ENCODE results near the gene EIF3L. TPM values are rescaled to one million over a fixed set of nuclear protein-coding genes. Genes with fewer than 3 reads are reported as not detected.

Gene EIF3L
- polyA plus RNA-seq, 3 donors, result 915 to 1,103 (median 1,045) TPM

DNA sequence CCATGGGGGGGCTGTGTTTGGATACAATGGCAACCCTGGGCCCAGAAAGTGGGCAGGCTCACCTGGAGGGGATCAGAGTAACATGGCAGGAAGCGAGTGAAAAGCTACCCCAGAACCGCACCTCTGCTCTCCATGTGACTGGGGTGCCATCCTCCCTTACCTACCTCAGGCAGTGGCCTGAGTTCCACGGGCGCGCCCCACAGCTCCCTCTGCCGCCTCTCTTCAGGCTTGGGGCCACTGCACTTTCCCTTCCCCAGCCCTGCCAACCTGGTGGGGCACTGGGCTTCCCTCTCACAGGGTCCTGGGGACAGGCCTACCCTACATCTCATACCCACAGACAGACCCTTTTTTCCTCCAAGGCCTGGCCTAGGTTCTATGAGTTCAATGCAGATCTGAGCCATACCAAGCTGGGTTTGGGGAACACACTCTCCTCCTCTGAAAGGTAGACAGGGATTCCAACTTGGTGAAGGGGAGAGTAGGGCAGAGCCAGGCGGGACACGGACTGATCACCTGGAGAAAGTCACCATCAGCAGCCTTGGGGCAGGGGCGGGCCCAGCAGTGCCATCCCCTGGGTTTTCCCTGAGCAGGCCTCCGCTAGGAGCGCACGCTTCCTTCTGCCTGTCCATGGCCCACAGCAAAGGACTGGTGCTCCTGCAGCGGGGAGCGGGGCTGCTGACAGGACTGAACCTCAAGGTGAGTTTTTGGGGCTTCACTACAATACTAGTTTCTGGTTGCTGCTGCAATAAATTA is 19.0 kb upstream of the EIF3L start:
- no peak for DNase-seq (ENCODE audit: extremely low read depth in 1 of 11, low read depth in 9 of 11, low spot score in 4 of 11)

DNA sequence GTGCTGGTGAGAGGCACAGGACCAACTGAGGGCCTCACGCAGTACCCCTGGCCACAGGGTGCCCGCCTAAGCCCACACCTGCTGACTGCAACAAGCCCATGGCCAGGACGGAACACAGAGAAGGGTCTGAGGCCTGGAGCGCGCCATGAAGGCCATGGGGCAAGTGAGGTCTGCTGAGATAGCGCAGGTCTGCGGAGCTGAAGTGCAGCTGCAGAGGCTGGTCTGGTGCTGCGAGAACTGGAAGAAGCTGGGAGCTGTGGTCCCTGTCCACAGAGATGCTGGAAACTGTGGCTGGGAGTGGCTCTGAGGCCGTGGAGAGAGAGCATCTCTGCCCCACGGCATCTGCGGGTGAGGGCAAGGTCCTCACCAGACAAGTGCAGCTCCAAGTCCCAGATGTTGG is 17.7 kb upstream of the EIF3L start:
- no peak for DNase-seq (ENCODE audit: extremely low read depth in 1 of 11, low read depth in 9 of 11, low spot score in 4 of 11)

DNA sequence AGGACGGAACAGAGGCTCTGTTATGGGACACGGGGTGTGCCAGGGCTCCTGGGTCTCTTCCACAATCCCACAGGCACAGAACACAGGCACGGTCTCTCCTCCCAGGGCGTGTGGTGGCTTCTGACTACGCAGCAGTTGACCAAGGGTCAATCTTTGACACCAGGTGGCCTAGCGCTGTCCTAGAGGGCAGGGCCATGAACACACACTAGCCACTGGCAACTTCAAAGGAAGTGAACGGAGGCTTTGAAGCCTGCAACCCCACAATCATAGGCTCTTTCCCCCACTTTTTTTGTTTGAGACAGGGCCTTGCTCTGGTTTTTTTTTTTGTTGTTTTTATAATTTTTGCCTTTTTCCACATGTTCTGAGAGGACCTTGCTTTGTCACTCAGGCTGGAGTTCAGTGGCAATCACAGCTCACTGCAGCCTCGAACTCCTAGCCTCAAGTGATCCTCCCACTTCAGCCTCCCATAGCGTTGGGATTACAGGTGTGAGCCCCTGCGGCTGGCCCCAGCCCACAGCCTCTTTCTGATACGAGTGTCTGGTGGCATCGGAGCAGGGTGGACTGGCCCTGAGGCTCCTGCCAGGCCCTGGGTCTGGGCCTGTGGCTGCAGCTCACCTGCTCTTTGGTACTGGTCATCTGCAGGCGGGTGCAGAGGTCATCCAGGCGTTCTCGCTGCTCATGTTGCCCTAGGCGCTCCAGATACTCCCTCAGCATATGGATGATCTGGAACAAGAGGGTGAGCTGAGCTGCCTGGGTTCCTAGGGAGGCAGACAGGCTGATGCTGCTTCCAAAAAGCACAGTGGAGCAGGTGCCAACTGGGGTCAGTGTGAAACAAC is 17.0 kb upstream of the EIF3L start:
- DNase-seq (ENCODE audit: extremely low read depth in 1 of 11, low read depth in 9 of 11, low spot score in 4 of 11), result no peak

DNA sequence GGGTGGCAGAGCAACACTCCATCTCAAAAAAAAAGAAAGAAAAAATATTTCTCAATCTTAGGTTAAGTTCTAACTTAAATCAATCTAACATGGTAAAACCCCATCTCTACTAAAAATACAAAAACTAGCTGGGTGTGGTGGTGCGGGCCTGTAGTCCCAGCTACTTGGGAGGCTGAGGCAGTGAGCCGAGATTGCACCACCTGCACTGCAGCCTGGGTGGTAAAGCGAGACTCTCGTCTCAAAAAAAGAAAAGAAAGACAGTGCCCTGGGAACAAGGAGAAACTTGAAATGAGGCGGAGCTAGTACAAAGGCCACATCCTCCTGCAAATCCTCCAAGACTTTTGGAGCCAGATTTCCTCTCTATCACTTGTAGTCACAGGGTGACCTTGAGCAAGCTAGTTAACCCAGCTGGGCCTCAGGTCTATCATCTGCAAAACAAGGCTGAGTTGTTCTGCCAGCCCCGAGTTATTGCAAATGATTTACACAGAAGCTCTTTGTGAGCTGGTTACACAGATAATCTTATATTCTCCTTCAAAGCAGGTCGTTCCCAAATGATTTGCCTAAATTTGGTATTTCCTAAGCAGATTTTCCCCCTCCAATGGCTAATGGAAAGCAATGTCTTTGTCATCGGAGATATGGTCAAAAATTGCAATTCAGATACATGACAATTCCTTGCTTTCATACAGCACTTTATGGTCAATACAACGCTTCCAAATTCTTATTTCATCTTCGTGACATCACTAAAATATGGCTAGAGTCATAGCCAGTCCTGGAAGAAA is 7.0 kb upstream of the EIF3L start:
- no peak for DNase-seq (ENCODE audit: extremely low read depth in 1 of 11, low read depth in 9 of 11, low spot score in 4 of 11)

GRCh38 chr22:37843741-37844089 is 5.5 kb upstream of the EIF3L start:
- peak in 1 of 11 donors; percentile 27 for DNase-seq (ENCODE audit: extremely low read depth in 1 of 11, low read depth in 9 of 11, low spot score in 4 of 11)

GRCh38 chr22:37844904-37845329 is 4.3 kb upstream of the EIF3L start:
- no peak for DNase-seq (ENCODE audit: extremely low read depth in 1 of 11, low read depth in 9 of 11, low spot score in 4 of 11)

DNA sequence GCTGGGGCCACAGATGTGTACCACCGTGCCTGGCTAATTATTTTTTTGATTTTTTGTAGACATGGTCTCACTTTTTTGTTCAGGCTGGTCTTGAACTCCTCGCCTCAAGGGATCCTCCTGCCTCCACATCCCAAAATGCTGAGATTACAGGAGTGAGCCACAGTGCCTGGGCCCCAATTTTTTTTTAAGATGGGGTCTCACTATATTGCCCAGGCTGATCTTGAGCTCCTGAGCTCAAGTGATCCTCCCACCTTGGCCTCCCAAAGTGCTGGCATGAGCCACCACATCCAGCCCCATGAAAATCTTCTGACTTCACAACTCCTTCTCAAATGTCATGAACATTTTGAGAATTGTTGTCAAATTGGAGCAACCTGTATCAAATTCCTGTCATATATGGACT is 2.8 kb upstream of the EIF3L start:
- DNase-seq (ENCODE audit: extremely low read depth in 1 of 11, low read depth in 9 of 11, low spot score in 4 of 11), result no peak

GRCh38 chr22:37848587-37849088 is 581 bp upstream of the EIF3L start:
- peak in 2 of 11 donors; percentile 18 to 25 for DNase-seq (ENCODE audit: extremely low read depth in 1 of 11, low read depth in 9 of 11, low spot score in 4 of 11)

GRCh38 chr22:37850801-37851200 is 1.6 kb downstream of the EIF3L start:
- DNase-seq (ENCODE audit: extremely low read depth in 1 of 11, low read depth in 9 of 11, low spot score in 4 of 11), result no peak

DNA sequence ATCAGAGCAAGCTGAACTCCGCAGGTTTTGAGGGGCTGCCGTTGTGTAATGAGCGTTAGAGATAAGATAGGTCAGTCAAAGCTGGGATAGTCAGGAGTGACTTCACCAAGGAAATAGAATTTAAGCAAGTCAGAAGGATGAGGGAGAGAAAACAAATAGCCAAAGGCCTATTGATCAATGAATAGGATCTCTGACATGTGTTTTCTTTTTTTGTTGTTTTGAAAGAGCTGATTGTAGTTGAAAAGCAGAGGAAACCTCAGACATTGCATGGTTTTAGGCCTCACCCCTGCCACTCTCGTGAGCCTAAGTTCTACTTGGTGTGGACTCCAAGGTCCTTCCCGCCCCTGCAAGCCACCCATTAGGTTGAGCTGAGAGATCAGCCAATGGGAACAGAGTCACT is 3.2 kb downstream of the EIF3L start:
- no peak for DNase-seq (ENCODE audit: extremely low read depth in 1 of 11, low read depth in 9 of 11, low spot score in 4 of 11)

DNA sequence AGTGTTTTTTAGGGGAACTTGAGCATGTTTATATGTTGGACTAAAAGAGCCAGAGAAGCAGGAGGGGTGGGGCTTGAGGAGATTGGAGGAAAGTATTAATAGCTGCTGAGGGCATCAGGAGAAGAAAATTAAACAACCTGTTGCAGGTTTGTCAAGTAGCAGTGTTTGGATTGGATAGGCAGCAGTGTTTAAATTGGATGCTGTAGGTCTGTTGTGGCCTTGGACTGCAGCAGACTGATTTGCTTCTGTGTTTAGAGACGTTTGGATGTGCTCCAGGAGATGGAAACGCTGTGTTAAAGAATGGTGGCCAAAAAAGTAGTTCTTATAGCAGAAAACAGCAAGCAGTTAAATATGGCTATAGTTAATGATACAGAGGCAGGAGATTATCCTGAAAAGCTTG is 5.7 kb downstream of the EIF3L start:
- no peak for DNase-seq (ENCODE audit: extremely low read depth in 1 of 11, low read depth in 9 of 11, low spot score in 4 of 11)

DNA sequence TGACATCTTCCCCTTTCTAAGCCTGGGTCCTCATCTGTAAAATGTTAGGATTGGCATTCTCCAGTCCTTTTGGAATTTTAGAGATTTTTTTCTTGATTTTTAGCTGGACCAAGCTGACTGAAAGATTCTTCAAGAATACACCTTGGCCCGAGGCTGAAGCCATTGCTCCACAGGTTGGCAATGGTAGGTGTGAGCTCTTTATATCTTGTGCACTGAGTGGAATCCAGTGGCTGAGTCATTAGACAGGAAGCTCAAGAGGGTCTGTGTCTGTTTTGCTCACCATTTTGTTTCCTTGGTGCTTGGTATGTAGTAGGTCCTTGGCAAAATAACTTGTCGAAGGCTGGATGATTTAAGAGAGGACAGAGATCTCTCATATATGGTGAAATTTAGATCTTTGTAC is 6.2 kb downstream of the EIF3L start:
- DNase-seq (ENCODE audit: extremely low read depth in 1 of 11, low read depth in 9 of 11, low spot score in 4 of 11), result no peak

- no peak for DNase-seq (ENCODE audit: extremely low read depth in 1 of 11, low read depth in 9 of 11, low spot score in 4 of 11)
Measured at GRCh38 chr22:37860796-37861421, 11.7 kb downstream of the EIF3L start.

- no peak for DNase-seq (ENCODE audit: extremely low read depth in 1 of 11, low read depth in 9 of 11, low spot score in 4 of 11)
Measured at GRCh38 chr22:37862570-37863325, 13.5 kb downstream of the EIF3L start.

- no peak for DNase-seq (ENCODE audit: extremely low read depth in 1 of 11, low read depth in 9 of 11, low spot score in 4 of 11)
Measured at GRCh38 chr22:37865510-37865909, 16.3 kb downstream of the EIF3L start.

- DNase-seq (ENCODE audit: extremely low read depth in 1 of 11, low read depth in 9 of 11, low spot score in 4 of 11), result no peak
Measured at GRCh38 chr22:37870273-37870672, 21.1 kb downstream of the EIF3L start.

- DNase-seq (ENCODE audit: extremely low read depth in 1 of 11, low read depth in 9 of 11, low spot score in 4 of 11), result no peak
Measured at GRCh38 chr22:37880668-37881440, 31.6 kb downstream of the EIF3L start.

- DNase-seq (ENCODE audit: extremely low read depth in 1 of 11, low read depth in 9 of 11, low spot score in 4 of 11), result peak in 7 of 11 donors; percentile 63 to 82 (median 73)
Measured at GRCh38 chr22:37884420-37884819, 35.2 kb downstream of the EIF3L start.

Measured in renal cortex interstitium (tissue), 11 donors.